Parathyroid adenoma (tissue), 2 donors: Measurements from ENCODE around the gene DGKI.

Source experiments
- H2AFZ ChIP-seq: fragments of 300-600 bp; sonication (generic); one replicate; pipeline ENCODE4 v1.7.0; 2017; ENCODE audit warnings: antibody characterized with exemption, mild to moderate bottlenecking
- H3K27ac ChIP-seq: fragments of 300-600 bp; sonication (generic); one replicate; pipeline ENCODE4 v1.7.0; 2017
- H3K27me3 ChIP-seq: fragments of 300-600 bp; sonication (generic); one replicate; pipeline ENCODE4 v1.7.0; 2017; ENCODE audit warnings: low read length; ENCODE audit not compliant: control insufficient read depth, insufficient read depth
- H3K36me3 ChIP-seq: fragments of 300-600 bp; sonication (generic); one replicate; pipeline ENCODE4 v1.7.0; 2017; ENCODE audit warnings: low read length; ENCODE audit not compliant: control insufficient read depth, insufficient read depth
- H3K4me1 ChIP-seq: fragments of 300-600 bp; sonication (generic); one replicate; pipeline ENCODE4 v1.7.0; 2017; ENCODE audit warnings: control low read depth
- H3K4me2 ChIP-seq: fragments of 300-600 bp; sonication (generic); one replicate; pipeline ENCODE4 v1.7.0; 2017; ENCODE audit warnings: low read length
- H3K4me3 ChIP-seq: fragments of 300-600 bp; sonication (generic); one replicate; pipeline ENCODE4 v1.7.0; 2017; ENCODE audit warnings: low read depth, low read length
- H3K79me2 ChIP-seq: fragments of 300-600 bp; sonication (generic); one replicate; pipeline ENCODE4 v1.7.0; 2017; ENCODE audit warnings: control low read depth
- H3K9ac ChIP-seq: fragments of 300-600 bp; sonication (generic); one replicate; pipeline ENCODE4 v1.7.0; 2017; ENCODE audit warnings: mild to moderate bottlenecking
- H3K9me3 ChIP-seq: fragments of 300-600 bp; sonication (generic); one replicate; pipeline ENCODE4 v1.7.0; 2017; ENCODE audit warnings: low read length; ENCODE audit not compliant: control insufficient read depth
- TF ChIP-seq, protein P1 (sequence below): fragments of 300-600 bp; sonication (generic); IDR thresholded peaks from one replicate; pipeline ENCODE4 v1.7.0; 2017; ENCODE audit warnings: antibody characterized with exemption, mild to moderate bottlenecking
- donor health status: primary hyperparathyroidism.

Gene DGKI

GRCh38 chr7:137635874-137636273, 210.9 kb downstream of the DGKI start:
- H3K27ac ChIP-seq, result no peak overlapping the region
- no peak overlapping the region for H3K4me3 ChIP-seq
- H3K4me1 ChIP-seq, result no peaks in the 10 kb centered on the region
- TF ChIP-seq, protein P1, sequence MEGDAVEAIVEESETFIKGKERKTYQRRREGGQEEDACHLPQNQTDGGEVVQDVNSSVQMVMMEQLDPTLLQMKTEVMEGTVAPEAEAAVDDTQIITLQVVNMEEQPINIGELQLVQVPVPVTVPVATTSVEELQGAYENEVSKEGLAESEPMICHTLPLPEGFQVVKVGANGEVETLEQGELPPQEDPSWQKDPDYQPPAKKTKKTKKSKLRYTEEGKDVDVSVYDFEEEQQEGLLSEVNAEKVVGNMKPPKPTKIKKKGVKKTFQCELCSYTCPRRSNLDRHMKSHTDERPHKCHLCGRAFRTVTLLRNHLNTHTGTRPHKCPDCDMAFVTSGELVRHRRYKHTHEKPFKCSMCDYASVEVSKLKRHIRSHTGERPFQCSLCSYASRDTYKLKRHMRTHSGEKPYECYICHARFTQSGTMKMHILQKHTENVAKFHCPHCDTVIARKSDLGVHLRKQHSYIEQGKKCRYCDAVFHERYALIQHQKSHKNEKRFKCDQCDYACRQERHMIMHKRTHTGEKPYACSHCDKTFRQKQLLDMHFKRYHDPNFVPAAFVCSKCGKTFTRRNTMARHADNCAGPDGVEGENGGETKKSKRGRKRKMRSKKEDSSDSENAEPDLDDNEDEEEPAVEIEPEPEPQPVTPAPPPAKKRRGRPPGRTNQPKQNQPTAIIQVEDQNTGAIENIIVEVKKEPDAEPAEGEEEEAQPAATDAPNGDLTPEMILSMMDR, result no peak
- H2AFZ ChIP-seq, result no peak overlapping the region
- H3K9me3 ChIP-seq, result no peaks in the 10 kb centered on the region
- H3K79me2 ChIP-seq, result no peaks in the 10 kb centered on the region
- no peaks in the 10 kb centered on the region for H3K27me3 ChIP-seq
- no peaks in the 10 kb centered on the region for H3K36me3 ChIP-seq
- no peak overlapping the region for H3K4me2 ChIP-seq
- H3K9ac ChIP-seq, result no peak overlapping the region

- Histone ChIP-seq H3K9me3 (no peaks in the 10 kb centered on the region), H3K36me3 (no peaks in the 10 kb centered on the region), H3K27me3 (no peaks in the 10 kb centered on the region), H3K27ac (no peak overlapping the region), H3K9ac (no peak overlapping the region), H3K4me3 (no peak overlapping the region), H3K4me1 (no peaks in the 10 kb centered on the region), H3K4me2 (no peak overlapping the region), H2AFZ (no peak overlapping the region), H3K79me2 (no peaks in the 10 kb centered on the region)
- TF ChIP-seq, protein P1, result no peak
Observed at GRCh38 chr7:137635132-137635531, 211.6 kb downstream of the DGKI start.

GRCh38 chr7:137634356-137634755, 212.4 kb downstream of the DGKI start:
- Histone ChIP-seq H3K79me2 (no peaks in the 10 kb centered on the region), H3K9me3 (no peaks in the 10 kb centered on the region), H3K4me3 (no peak overlapping the region), H3K4me2 (no peak overlapping the region), H3K9ac (no peak overlapping the region), H3K27me3 (no peaks in the 10 kb centered on the region), H2AFZ (no peak overlapping the region), H3K27ac (no peak overlapping the region), H3K36me3 (no peaks in the 10 kb centered on the region), H3K4me1 (no peaks in the 10 kb centered on the region)
- TF ChIP-seq, protein P1, result no peak

- no peaks in the 10 kb centered on the region for H3K4me1 ChIP-seq
- no peaks in the 10 kb centered on the region for H3K9me3 ChIP-seq
- no peak overlapping the region for H3K9ac ChIP-seq
- no peak overlapping the region for H3K27ac ChIP-seq
- no peak overlapping the region for H3K4me3 ChIP-seq
- TF ChIP-seq, protein P1, result no peak
- H2AFZ ChIP-seq, result no peak overlapping the region
- H3K36me3 ChIP-seq, result no peaks in the 10 kb centered on the region
- H3K27me3 ChIP-seq, result no peaks in the 10 kb centered on the region
- H3K79me2 ChIP-seq, result no peaks in the 10 kb centered on the region
- no peak overlapping the region for H3K4me2 ChIP-seq
Observed at GRCh38 chr7:137633133-137633532, 213.6 kb downstream of the DGKI start.

DNA sequence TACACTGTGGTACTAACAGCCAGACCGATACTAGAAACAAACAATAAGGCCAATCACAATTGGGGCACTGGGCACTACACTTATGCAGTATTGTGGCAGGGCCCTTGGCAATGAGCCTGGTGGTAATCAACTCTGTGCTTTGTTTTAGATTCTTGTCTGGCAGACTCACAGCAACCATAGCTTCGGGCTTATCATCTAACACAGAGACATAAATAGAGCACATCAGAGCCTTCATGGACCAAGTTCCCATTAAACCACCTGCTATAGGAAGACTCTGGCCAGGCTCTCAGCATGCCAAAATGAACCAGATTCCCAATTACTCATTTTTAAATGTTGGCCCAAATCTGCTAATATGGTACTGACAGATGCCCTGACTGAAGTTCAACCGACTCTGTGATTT, 218.6 kb downstream of the DGKI start:
- Histone ChIP-seq H2AFZ (no peak overlapping the region), H3K4me3 (no peak overlapping the region), H3K27me3 (no peaks in the 10 kb centered on the region), H3K4me2 (no peak overlapping the region), H3K9me3 (no peaks in the 10 kb centered on the region), H3K9ac (no peak overlapping the region), H3K27ac (no peak overlapping the region), H3K36me3 (no peaks in the 10 kb centered on the region), H3K4me1 (no peaks in the 10 kb centered on the region), H3K79me2 (no peaks in the 10 kb centered on the region)
- TF ChIP-seq, protein P1, result no peak
